Kidney capillary endothelial cell (primary cell): Measurements from ENCODE around the gene SARS2.

Experiments used
- DNase-seq: peaks from one replicate; pipeline ENCODE4 v3.0.0-alpha.2; 2018; ENCODE audit warnings: low spot score

SARS2 gene

GRCh38 chr19:38917921-38918491 lies 12.6 kb downstream of the SARS2 start:
- no peak for DNase-seq

GRCh38 chr19:38917516-38917915 lies 13.0 kb downstream of the SARS2 start:
- no peak for DNase-seq

GRCh38 chr19:38915329-38916321 lies 14.9 kb downstream of the SARS2 start:
- no peak for DNase-seq

DNA sequence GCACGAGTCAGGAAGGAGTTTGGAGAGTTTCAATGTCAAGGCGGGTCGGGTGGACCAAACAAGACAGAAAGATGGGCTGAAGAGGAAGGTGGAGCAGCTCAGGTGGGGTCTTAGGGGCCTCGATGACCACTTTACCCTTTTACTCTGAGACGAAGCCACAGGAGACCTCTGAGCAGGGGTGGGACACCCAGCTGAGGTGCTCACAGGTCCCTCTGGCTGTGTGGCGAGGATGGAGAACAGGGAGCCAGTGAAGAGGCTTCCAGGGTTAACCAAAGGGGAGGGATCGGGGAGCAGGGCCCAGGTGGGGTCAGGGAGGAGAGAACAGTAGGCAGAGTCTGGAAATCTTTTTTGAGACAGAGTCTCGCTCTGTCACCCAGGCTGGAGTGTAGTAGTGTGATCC lies 16.6 kb downstream of the SARS2 start:
- DNase-seq, result no peak

GRCh38 chr19:38912600-38913514 lies 17.7 kb downstream of the SARS2 start:
- DNase-seq, result no peak

DNA sequence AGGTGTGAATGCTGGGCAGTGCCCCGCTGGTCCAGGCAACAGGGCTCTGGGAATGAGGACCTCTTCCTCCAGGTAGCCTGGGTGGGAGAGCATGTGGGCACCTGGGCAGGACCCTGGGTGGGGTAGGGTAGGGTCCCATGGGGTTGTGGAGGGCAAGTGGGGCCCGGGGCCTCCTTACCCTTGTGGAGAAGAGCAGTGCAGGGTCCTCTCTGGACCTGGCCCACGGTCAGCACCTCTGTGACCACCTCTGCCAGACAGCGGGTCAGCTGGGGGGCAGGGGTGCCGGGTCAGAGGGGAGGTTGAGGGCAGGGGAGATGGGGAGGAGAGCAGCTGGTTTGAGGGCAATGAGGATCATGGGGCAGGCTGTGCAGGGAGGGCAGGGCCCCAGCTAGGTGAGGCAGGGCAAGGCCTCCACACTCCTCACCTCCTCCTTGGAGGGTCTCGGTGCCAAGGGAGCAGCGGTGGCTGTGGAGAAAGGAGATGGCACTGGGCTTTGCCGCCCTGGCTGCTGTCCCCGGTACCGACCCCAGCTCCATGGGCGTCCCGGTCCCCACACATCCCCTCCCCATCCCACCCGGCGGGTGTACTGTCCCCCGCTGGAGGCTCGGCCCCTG lies 19.1 kb downstream of the SARS2 start:
- no peak for DNase-seq

- no peak for DNase-seq
Measured at GRCh38 chr19:38910488-38910887, 20.1 kb downstream of the SARS2 start.

- DNase-seq, result no peak
Measured at GRCh38 chr19:38908911-38909310, 21.7 kb downstream of the SARS2 start.

GRCh38 chr19:38907670-38908069 lies 22.9 kb downstream of the SARS2 start:
- DNase-seq, result no peak

DNA sequence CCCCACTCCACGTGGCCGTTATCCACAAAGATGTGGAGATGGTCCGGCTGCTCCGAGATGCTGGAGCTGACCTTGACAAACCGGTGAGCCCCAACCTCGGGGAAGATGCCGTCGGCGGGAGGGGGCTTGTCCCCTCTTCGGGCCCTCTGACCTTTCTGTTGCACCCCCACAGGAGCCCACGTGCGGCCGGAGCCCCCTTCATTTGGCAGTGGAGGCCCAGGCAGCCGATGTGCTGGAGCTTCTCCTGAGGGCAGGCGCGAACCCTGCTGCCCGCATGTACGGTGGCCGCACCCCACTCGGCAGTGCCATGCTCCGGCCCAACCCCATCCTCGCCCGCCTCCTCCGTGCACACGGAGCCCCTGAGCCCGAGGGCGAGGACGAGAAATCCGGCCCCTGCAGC lies 23.3 kb downstream of the SARS2 start:
- DNase-seq, result no peak

DNA sequence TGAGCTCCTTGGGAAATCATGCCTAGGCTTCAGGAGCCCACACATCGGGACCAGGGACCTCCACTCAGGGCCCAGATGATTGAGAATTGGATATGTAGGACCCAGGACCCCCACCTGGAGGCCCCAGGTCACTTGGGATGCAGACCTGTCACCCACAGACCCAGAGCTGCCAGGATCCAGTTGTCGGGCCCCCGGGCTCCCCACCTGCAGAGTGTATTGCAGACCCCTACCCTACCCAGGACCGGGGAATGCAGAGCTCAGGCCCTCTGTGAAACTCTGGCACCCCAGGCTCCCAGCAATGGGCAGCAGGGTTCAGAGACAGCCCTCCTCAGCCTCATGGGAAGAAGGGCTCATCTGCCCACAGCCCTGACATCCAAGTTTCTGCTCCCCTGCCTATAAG lies 24.9 kb downstream of the SARS2 start:
- DNase-seq, result no peak

DNA sequence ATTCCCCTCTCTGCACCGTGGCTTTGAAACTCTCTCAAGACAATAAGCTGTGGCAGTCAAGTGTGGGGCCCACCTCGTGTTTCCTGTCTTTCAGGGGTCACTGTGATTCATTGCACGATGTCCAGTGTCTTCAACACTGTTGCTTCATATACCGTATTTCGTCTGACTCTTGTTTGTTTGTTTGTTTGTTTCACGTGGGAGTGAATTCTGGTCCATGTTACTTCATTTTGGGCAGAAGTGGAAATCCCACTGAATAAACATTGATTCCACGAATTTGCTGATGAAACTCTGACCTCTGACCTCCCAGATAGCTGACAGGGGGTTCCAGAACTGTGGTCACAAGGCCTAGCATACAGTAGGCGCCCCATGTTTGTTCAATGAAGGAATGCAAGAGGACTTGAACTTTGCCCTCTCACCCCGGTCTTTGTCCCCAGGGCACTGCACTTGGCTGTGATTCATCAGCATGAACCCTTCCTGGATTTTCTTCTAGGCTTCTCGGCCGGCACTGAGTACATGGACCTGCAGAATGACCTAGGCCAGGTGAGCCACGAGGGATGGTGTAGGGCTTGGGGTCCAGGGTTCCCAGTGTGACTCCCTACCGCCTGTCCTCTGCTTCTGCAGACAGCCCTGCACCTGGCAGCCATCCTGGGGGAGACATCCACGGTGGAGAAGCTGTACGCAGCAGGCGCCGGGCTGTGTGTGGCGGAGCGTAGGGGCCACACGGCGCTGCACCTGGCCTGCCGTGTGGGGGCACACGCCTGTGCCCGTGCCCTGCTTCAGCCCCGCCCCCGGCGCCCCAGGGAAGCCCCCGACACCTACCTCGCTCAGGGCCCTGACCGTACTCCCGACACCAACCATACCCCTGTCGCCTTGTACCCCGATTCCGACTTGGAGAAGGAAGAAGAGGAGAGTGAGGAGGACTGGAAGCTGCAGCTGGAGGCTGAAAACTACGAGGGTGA lies 25.7 kb downstream of the SARS2 start:
- DNase-seq, result no peak

- DNase-seq, result no peak
Measured at GRCh38 chr19:38901683-38902082, 28.9 kb downstream of the SARS2 start.

DNA sequence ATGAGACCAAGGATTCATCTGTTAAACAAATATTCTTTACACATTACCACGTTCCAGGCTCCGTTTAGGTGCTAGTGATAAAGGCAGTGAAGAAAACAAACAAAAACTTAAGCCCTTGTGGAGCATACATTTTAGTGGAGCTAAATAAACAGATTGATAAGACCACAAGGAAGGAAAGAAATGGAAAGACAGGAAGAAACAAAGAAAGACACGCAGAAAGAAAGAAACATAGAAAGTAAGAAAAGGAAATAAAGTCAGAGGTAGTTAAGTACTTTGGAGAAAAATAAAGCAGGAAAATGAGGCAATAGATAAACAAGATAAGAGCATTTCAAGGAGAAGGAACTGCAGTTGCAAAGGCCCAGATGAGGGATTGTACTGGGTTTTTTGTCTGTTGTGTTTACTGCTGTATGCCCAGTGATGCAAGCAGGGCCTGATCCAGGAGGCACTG lies 29.8 kb downstream of the SARS2 start:
- DNase-seq, result no peak

DNA sequence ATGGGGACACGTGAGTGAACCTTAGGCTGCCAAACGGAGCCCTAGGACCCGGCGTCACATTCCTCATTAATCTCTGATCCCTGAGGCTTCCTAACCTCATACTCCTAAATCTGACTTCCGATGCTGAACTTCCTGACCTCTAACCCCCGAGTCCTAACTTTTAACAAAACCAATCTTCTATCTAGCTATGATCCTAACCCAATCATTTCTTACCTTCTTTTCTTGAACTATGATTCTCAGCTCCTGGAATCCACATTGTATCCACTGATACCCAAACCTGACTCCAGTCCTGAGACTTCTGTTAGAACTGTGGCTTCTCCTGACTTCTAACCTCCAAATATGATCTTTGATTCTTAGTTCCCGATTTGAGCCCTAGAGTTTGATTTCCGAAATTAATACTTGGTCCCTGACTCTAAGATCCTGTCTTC lies 30.3 kb downstream of the SARS2 start:
- no peak for DNase-seq

DNA sequence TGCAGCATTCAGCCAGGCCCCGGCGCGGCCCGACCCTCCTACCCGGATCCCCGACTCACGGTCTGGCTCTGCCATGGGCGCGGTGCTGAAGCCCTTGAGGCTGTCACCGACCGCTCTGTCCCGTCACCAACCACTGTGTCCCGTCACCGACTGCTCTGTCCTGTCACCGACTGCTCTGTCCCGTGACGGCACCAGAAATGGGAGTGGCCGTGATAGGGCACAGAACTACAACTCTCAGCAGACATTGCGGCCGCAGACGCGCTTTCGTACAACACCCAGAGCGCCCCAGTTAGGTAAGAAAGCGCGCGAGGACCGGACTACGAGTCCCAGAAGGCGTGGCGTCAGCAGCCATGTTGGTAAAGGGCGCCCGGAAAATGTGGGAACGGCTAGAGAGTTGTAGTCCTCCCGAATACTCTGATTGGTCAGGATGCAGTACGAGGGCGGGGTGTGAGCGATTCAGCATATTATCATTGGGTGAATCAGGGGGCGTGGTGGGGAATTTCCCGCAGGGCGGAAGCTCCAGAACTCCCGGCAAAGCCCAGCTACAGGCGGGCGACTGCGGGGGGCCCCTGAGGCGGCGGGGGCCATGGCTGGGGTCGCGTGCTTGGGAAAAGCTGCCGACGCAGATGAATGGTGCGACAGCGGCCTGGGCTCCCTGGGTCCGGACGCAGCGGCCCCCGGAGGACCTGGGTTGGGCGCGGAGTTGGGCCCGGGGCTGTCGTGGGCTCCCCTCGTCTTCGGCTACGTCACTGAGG lies 30.9 kb downstream of the SARS2 start, which contains the start of the genes NFKBIB and SIRT2:
Gene NFKBIB, plus strand, starts transcription at position 523 of the 755 bp plus-strand sequence. Its CDS starts 64 bp downstream, at position 587.
Gene SIRT2, minus strand, starts transcription at position 172 of the 755 bp plus-strand sequence. Its CDS starts 97 bp downstream, at position 75.
- peak; percentile 100 for DNase-seq

GRCh38 chr19:38898788-38899446 lies 31.6 kb downstream of the SARS2 start:
- DNase-seq, result no peak

DNA sequence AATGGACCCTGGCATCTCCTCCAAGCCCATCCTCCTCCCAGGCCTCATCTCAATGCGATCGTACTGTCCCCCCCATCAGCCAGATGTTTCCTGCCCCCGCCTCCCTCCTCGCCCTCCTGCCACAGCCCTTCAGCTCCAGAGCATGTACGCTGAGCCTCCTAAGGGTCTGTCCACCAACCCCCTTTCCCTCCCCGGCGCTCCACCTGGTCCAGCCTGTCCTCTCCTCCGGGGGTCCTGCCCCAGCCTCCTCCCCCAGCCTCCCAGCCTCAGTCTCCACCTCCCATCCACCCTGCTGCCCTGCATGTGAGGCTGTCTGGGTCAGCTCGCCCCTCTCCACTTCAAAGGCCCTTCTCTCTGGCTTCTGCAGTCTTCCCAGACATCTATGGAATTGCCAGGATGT lies 35.6 kb downstream of the SARS2 start:
- no peak for DNase-seq

GRCh38 chr19:38893341-38893771 lies 37.2 kb downstream of the SARS2 start:
- peak; percentile 85 for DNase-seq
